ENCODE measurements around the gene AGRN. TPM values are rescaled to one million over a fixed set of nuclear protein-coding genes. Genes with fewer than 3 reads are reported as not detected.
A peak's percentile ranks its signal among the peaks of the same experiment; 100 is the strongest.
"Not testable (repeated sequence)": the region's sequence is repeated elsewhere in the genome, so short reads cannot be mapped to it uniquely, and the experiment has no call there.

AGRN gene
- total RNA-seq, 1 donor from 2014 or later, result 12.8 TPM

DNA sequence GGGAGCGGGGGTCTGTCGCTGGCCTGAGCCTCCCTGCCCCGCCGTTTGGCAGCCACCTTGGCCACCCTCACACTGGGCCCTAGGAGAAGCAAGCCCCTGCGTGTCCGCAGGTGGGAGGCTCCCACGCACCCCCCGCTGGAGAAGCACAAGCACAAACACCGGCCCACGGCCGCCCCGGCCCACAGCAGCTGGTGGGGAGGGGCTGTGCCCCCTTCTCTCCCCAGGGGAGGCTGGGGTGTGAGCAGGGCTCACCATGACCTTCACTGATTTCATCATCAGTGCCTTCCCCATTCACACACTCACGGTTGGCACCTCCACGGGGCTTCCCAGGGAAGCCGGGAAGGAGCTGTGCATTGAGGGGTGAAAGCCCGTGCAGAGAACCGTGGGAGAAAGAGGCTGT, 7.9 kb downstream of the AGRN start:
- no peak for ATAC-seq (ENCODE audit: poor library complexity)
- intact Hi-C loops (cut with DNase I), result no loop called here

DNA sequence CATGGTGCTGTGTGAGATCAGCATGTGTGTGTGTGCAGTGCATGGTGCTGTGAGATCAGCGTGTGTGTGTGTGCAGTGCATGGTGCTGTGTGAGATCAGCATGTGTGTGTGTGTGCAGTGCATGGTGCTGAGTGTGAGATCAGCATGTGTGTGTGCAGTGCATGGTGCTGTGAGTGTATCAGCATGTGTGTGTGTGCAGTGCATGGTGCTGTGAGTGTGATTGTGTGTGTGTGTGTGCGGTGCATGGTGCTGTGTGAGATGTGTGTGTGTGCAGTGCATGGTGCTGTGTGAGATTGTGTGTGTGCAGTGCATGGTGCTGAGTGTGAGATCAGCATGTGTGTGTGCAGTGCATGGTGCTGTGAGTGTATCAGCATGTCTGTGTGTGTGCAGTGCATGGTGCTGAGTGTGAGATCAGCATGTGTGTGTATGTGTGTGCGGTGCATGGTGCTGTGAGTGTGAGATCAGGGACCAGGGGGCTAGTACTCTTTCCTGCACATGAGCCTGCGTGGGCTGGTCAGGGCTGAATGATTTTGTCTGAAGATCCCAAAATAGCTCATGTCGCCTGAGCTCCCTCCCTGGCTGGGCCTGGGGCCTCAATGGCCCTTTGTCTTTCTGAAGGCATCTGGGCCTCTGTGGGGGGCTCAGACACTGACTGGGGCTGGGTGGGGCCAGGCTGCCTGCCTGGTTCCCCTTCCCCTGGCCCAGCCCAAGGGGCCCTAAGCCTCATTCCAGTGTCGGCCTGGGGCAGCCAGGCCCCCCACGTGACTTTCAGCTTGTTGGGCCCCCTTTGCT, 11.1 kb downstream of the AGRN start:
- DNase-seq; ATAC-seq (ENCODE audit: poor library complexity); intact Hi-C loops (cut with DNase I): not testable (repeated sequence)

More for the DNA sequence above, 7.9 kb downstream of the AGRN start:
- DNase-seq, result no peak

DNA sequence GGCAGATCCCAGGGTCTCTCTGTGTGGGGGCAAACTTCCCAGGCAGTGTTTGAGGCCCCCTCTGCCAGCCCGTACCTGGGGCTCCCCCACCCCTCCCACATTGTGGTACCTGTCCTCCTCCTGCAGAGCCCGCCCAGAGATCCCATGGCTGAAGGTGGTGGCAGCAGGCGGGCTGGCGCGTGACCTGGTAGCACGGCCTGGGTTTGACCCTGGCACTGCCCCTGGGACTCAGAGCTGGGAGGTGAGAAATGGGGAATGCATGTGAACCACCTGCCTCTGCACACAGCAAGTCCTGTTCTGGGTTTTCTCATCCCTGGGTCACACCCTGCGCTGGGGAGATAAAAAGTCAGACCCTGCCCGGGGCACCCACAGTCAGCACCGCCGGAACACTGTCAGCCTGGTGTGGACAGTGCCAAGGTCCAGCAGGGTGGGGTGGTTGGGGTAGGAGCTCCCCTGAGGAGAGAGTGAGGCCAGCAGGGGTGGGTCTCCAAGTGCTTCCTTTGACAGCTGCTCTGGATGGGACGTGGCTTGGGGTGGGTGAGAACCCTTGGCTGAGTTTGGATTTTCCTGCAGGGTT, 11.8 kb downstream of the AGRN start:
- ATAC-seq (ENCODE audit: poor library complexity) (no peak), DNase-seq (no peak)
- intact Hi-C loops (cut with DNase I), result no loop called here

DNA sequence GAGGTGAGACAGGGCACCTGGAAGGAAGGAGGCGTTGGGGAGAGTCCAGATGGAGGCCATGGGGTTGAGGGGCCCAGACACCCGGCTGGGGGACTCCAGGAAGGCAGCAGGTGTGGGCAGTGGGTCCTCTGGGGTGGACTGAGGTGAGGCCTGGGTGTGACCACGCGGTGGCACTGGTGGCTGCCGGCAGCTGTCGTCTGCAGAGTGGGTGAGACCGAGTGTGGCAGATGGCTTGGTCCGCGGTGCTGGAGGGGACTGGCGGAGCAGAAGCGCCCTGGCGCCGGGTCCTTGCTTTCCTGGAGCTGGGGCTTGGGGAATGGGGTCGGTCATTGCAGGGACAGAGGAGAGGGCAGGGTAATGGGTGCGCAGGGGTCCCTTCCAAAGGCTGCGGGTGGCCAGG, 12.5 kb downstream of the AGRN start:
- DNase-seq, result no peak
- peak; percentile 76 for ATAC-seq (ENCODE audit: poor library complexity)
- intact Hi-C loops (cut with DNase I), result no loop called here

DNA sequence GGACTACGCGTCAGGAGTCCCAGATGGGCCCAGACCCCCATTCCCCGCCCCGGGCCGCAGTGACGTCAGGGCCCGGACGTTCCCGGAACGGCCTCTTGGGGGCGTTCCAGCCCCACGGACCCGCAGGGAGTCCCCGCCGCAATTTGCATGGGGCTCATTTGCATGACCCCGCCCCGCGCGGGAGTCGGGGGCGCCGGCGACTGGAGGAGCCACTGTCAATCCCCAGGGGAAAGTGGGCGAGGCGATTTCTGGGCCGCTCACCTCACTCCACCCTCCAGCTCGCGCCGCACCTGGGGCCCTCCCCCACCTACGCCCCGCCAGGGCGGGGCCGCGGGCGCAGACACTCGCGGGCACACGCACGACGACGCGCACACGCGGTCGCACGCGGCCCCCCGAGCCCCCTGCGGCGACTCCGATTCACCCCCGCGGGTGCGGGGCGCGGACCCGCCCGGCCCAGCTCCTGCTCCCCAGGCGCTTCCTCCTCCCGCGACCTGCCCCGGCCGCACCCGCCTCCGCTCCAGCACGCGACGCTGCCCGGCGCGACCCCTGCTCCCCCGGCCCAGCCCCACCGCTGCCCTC, 13.2 kb downstream of the AGRN start:
- peak; percentile 88 for ATAC-seq (ENCODE audit: poor library complexity)
- peak; percentile 80 for DNase-seq
- intact Hi-C loops (cut with DNase I), result no loop called here

DNA sequence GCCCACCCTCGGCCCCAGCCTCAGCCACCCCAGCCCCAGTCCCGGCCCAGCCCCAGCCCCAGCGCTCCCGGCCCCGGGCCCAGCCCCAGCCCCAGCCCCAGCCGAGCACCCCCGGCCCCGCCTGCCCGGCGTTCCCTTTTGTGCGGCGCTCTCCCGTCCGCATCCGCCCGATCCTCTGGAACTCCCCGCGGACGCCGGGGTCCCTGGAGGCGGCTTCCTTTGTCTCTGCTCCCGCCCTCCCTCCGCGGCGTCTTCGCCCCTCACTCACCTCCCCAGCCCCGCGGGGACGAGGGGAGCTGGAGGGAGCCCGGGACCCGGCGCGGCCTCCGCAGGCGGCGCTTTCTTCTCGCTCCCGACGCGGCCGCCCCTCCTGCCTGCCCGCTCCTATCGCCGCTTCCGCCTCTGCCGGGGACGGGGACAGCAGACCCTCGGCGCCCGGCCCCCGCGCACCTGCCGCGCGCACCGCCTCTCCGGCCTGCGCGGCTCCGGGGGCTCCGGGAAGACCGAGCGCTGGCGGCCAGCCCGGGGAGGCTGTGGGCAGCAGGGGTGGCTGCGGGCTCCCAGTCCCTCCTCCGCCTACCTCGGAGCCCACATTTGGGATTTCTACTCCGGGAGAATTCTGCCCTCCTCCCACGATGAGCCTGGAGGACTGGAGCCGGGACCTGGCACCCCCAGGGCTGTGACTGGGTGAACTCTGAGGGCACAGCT, 14.0 kb downstream of the AGRN start:
- ATAC-seq (ENCODE audit: poor library complexity) (no peak), DNase-seq (no peak)
- intact Hi-C loops (cut with DNase I), result no loop called here

DNA sequence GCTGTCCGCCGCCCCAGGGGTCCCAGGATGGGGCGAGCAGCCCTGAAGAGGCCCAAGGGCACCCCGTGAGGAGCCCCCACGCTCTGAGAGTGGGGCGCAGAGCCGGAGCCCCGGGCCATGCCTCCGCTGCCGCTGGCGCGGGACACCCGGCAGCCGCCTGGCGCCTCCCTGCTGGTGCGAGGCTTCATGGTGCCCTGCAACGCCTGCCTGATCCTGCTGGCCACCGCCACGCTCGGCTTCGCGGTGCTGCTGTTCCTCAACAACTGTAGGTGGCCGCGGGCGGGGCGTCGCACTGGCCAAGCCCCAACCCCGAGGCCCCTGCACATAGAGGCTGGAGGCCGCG, 14.5 kb downstream of the AGRN start:
- DNase-seq (no peak), ATAC-seq (ENCODE audit: poor library complexity) (no peak)
- intact Hi-C loops (cut with DNase I), result no loop called here

DNA sequence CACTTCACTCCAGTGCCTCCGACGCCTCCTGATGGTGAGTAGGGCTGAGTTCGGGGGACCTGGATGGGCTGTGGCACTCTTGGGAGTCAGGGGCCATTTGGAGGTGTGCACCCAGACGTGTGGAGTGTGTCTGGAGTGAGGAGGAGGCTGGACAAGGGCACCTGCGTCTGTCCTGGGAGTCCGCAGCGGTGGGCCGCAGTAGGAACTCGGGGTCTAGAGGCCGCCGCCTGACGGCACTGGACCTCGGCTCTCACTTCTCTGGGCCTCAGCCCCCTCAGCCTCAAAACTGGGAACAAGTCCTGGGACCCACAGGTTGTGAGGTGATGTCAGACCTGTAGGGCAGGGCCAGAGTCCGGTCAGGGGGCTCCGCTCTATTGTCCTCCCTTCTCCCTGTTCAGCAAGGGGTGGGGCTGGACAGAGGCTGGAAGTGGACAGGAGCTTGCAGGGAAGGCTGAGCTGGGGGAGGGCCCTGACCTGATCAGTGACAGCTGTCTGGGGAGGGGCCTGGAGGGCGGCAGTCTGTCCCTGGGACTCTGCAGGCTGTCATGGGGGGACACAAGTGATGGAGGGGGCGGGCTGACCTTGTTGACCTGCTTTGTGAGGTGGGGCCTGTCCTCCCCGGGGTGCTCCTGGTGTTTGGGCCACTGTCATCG, 15.5 kb downstream of the AGRN start:
- DNase-seq (no peak), ATAC-seq (ENCODE audit: poor library complexity) (no peak)
- intact Hi-C loops (cut with DNase I), result no loop called here

DNA sequence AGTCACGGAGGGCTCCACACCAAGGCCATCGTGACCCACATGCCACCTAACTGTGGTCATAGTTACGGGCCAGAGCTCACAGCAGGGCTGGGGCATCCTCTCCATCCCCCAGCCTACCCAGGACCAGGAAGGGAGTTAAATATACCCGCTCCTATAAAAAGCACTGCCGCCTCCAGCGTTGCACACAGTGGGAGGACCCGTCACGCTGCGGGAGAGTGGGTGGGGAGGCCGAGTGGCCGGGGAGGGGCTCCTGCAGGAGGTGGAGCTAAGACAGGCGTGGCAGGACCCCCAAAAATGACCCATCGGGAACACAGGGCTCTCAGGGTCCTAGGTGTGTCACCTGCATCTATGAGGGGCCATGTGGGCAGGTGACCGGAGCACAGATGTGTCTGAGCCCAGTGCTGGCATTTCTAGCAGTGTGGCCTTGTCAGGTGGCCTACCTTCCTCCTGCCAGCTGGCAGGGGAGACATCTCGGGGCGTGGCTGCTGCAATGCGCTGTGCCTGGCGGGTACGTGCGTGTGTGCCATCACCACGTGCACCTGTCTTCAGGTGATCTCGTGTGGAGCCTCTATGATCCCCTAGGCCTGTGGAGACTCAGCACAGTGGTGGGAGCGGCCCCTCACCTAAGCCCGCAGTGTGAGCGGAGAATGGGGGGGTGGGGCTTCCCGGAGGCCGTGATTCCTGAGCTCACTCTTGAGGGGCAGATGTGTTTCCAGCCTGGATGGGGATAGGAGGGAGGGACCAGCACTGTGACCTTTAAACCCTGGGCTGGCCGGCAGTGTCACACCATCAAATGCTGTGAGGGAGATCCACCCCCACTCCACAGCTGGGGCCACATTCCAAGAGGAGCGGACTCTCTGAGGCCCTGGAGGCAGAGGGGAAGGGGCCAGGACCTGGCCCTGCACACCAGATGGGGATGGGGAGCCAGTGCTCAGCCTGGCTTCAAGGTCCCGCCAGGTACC, 17.7 kb downstream of the AGRN start:
- ATAC-seq (ENCODE audit: poor library complexity) (no peak), DNase-seq (no peak)
- intact Hi-C loops (cut with DNase I), result no loop called here

DNA sequence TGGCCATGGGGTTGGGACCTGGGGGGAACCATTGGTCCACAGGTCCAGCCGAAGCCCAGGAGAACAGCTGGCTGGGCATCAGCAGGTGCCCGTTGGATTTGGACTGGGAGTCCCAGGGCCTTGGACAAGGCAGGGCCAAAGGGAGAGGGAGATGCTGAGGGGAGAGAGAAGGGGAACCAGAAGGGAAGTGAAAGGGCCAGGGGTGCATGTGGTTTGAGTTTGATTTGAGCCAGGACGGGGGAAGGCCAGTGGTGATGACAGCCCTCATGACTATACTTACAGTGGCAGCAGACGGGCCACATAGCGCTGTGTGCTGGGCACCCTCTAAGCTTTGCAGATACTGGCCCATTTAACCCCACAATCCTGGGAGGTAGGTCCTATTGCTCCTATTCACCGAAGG, 18.8 kb downstream of the AGRN start:
- intact Hi-C loops (cut with DNase I), result no loop called here
- ATAC-seq (ENCODE audit: poor library complexity) (no peak), DNase-seq (no peak)

DNA sequence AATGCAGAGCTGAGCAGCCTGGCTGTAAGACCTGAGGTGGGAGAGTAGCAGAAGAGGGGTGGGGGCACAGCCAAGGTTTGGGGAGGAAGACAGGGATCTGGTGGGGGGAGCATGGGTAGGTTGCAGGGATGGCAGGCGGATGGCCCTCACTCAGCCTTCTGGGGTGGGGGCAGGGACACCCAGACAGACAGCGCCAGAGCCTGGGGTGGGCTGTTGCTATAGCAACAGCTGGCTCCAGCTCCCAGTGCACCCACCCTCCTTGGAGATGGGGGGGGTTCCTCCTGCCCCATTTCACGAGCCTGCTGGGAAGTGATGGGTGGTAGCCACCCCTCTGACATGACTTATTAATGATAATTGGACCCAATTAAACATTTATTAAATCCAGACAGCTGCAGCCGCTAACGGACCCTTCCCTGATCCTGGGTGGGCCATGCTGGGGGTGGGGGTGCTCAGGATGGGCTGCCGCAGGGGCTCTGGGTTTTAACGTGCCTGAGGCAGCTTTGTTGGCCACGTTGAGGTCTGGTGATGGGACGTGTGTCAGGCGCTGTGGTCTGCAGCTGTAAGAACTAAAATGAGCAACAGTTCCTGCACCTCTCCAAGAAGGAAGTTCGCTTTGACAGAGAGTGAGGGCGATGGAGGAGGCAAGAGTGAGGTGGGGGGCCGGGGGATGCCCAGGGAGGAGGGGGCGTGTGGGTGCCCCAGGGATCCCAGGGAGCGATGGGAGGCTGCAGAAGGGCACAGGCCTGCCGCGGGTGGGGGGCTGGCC, 19.4 kb downstream of the AGRN start:
- no peak for ATAC-seq (ENCODE audit: poor library complexity)
- intact Hi-C loops (cut with DNase I), result no loop called here
- DNase-seq, result no peak

DNA sequence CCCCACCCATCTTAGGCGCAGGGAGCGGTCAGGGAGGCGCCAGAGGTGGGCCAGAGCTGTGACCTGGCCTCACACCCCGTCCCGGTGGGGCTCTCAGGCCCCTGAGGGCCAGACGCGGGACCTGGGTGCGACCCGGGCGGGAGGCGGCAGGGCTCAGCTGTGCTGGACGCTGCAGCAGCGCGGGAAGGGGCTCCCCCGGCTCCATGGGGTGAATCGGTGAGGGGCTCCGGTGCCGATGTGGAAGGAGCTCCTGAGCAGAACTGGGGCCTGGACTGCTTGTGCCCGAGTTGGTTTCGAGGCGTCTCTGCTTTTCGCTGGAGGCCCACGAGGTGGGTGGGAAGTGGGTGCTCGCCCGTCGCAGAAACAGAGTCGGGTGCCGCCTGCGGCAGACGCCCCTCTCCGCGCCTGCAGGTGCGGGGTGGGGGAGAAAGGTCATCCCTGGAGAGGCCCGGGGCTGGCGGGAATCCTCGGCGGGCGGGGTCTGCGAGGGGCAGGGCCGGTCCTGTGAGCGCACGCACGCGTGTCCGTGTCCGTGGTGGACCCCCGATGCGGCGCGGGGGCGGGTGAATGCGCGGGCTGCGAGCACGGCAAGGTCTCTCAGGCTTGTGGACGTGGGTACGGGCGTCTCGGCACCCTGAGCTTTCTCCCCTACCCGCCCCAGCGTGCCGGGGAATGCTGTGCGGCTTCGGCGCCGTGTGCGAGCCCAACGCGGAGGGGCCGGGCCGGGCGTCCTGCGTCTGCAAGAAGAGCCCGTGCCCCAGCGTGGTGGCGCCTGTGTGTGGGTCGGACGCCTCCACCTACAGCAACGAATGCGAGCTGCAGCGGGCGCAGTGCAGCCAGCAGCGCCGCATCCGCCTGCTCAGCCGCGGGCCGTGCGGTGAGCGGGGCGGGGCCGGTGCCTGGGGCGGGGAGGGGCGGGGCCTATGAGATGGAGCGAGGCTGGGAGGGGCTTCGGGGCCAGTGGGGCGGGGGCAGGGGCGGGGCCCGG, 20.4 kb downstream of the AGRN start:
- peak; percentile 89 for ATAC-seq (ENCODE audit: poor library complexity)
- peak; percentile 83 for DNase-seq
- intact Hi-C loops (cut with DNase I), result no loop called here

DNA sequence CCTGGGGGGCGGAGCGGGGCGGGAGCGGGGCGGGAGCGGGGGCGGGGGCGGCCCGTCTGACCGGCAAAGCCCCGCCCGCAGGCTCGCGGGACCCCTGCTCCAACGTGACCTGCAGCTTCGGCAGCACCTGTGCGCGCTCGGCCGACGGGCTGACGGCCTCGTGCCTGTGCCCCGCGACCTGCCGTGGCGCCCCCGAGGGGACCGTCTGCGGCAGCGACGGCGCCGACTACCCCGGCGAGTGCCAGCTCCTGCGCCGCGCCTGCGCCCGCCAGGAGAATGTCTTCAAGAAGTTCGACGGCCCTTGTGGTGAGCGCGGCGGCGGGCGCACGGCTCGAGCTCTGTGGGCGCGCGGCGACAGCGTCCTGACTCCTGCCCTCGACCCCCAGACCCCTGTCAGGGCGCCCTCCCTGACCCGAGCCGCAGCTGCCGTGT, 21.2 kb downstream of the AGRN start:
- no peak for ATAC-seq (ENCODE audit: poor library complexity)
- intact Hi-C loops (cut with DNase I), result no loop called here
- no peak for DNase-seq

DNA sequence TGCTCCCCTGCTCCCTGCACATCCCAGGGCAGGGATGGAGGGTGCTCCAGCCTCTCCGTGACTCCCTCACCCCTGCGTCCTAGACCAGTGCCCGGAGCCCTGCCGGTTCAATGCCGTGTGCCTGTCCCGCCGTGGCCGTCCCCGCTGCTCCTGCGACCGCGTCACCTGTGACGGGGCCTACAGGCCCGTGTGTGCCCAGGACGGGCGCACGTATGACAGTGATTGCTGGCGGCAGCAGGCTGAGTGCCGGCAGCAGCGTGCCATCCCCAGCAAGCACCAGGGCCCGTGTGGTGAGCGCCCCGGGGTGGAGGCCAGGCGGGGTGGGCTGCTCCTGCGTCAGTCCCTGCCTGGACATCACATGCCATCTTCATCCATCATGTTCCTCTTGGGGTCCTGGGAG, 22.0 kb downstream of the AGRN start:
- ATAC-seq (ENCODE audit: poor library complexity), result no peak
- intact Hi-C loops (cut with DNase I), result no loop called here
- no peak for DNase-seq

DNA sequence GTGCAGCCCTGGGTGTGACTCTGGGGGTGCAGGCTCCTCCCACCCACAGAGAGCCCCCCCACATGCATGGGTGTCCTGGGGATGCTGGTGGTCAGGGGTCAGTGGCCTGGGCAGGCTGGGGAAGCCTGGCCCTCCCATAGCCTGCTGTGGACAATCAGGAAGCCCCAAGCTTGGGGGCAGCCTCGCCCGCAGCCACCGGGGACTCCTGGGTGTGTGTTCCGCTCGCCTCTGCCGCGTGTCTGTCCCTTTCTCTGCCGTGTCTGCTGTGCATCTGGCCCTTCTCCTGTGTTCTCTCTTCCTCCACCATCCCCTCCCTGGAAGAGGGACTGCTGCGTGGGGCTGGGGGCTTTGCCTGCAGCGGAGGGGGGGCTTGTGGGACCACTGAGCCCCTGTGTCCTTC, 22.9 kb downstream of the AGRN start:
- ATAC-seq (ENCODE audit: poor library complexity), result no peak
- no peak for DNase-seq
- intact Hi-C loops (cut with DNase I), result no loop called here

DNA sequence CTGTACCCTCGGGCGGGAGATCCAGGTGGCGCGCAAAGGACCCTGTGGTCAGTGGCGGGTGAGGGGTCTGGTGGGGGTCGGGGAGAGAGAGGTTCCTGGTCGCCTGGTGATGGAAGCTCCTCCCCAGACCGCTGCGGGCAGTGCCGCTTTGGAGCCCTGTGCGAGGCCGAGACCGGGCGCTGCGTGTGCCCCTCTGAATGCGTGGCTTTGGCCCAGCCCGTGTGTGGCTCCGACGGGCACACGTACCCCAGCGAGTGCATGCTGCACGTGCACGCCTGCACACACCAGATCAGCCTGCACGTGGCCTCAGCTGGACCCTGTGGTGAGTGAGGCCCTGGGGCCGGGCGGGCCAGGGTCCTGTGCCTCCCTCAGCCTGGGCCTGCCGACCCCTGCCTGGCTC, 23.5 kb downstream of the AGRN start:
- DNase-seq (no peak), ATAC-seq (ENCODE audit: poor library complexity) (no peak)
- intact Hi-C loops (cut with DNase I), result no loop called here

Measured in Right ventricle myocardium superior (tissue), 1 donor.